Choroid plexus epithelial cell (primary cell): ENCODE results near the gene HOXC4.

Experiments used
- DNase-seq: peaks from one replicate; pipeline ENCODE4 v3.0.0-alpha.2; 2010; ENCODE audit warnings: low read depth
- H3K4me3 ChIP-seq: 2 replicates; pipeline ENCODE4 v1.5.1; 2011; ENCODE audit warnings: low read depth, mild to moderate bottlenecking, control low read depth, low read length, moderate library complexity
- CTCF ChIP-seq: conservative IDR thresholded peaks from 2 replicates; pipeline ENCODE4 v1.5.1; 2011; ENCODE audit warnings: low read depth, mild to moderate bottlenecking, control low read depth, inconsistent platforms, low read length, moderate library complexity

Gene HOXC4

GRCh38 chr12:54011665-54012532 lies 41.7 kb upstream of the HOXC4 start:
- H3K4me3 ChIP-seq = no peak overlapping the region
- TF ChIP-seq CTCF = no peak
- DNase-seq = no peak

- no peak for DNase-seq
- no peak for TF ChIP-seq CTCF
- no peak overlapping the region for H3K4me3 ChIP-seq
Observed at GRCh38 chr12:54012631-54013409, 40.8 kb upstream of the HOXC4 start.

- no peak for DNase-seq
- TF ChIP-seq CTCF = no peak
- no peak overlapping the region for H3K4me3 ChIP-seq
Observed at GRCh38 chr12:54014377-54015017, 39.1 kb upstream of the HOXC4 start.

- no peak for TF ChIP-seq CTCF
- no peak for DNase-seq
- H3K4me3 ChIP-seq = no peak overlapping the region
Observed at GRCh38 chr12:54015018-54015931, 38.4 kb upstream of the HOXC4 start.

- no peak for TF ChIP-seq CTCF
- no peak overlapping the region for H3K4me3 ChIP-seq
- DNase-seq = no peak
Observed at GRCh38 chr12:54016051-54016450, 37.6 kb upstream of the HOXC4 start.

GRCh38 chr12:54016478-54016964 lies 37.1 kb upstream of the HOXC4 start:
- DNase-seq = no peak
- no peak overlapping the region for H3K4me3 ChIP-seq
- TF ChIP-seq CTCF = no peak
